ENCODE data around the gene UPK3BL2. TPM values are rescaled to one million over a fixed set of nuclear protein-coding genes. Genes with fewer than 3 reads are reported as not detected.
"Not testable (repeated sequence)": the region's sequence is repeated elsewhere in the genome, so short reads cannot be mapped to it uniquely, and the experiment has no call there.

UPK3BL2 gene
- total and polyA plus RNA-seq, 2 of the 13 experiments (the other 11 are each of a cell fraction or from before 2014, with no cell fraction given), result 2.4 to 8.9 TPM

DNA sequence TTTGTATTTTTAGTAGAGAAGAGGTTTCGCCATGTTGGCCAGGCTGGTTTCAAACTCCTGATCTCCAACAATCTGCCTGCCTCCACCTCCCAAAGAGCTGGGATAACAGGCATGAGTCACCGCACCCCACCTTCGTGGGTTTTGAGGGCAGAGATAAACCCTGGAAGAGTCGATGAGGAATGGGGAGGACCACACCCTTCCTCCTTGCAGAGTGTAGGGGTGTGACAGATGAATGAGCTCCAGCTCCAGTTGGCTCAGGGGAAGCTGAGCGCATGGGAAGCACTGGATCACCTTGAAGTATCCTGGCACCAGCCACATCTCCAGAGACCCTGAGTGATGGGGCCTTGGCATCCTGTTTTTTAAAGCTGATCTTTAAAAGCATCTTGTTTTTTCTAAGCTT lies 40.0 kb upstream of the UPK3BL2 start:
- H3K9ac ChIP-seq (ENCODE audit: insufficient read depth, low read depth, low read length); H3K27ac ChIP-seq (ENCODE audit: extremely low read length, insufficient read depth, low read length); H3K36me3 ChIP-seq (replicated peaks in 1 of 2; ENCODE audit: control insufficient read depth in 1 of 2, insufficient read depth in 2 of 2, low read length in 2 of 2); FAIRE-seq; H3K4me2 ChIP-seq (ENCODE audit: low read depth, low read length); DNase-seq (ENCODE audit: low spot score); CTCF ChIA-PET (ENCODE audit: low intra/inter-chr PET ratio, low total read pairs); intact Hi-C loops (cut with micrococcal nuclease; ENCODE audit: unreplicated experiment); ATAC-seq; H3K9me3 ChIP-seq (ENCODE audit: low read length); H3K4me1 ChIP-seq (ENCODE audit: insufficient read depth, low read length); H2AFZ ChIP-seq (ENCODE audit: low read length); POLR2A ChIA-PET; H4K20me1 ChIP-seq (ENCODE audit: insufficient read depth, low read length); BruUV-seq (replicated peaks); in situ Hi-C loops (cut with HindIII; ENCODE audit: extremely low pct_ligation_motif_present, low pct_unique_long_range_greater_than_20kb); H3K79me2 ChIP-seq (ENCODE audit: insufficient read depth, low read length); H3K4me3 ChIP-seq (replicated peaks in 1 of 3; ENCODE audit: insufficient read depth in 1 of 3, low read depth in 2 of 3, low read length in 3 of 3); H3K27me3 ChIP-seq (ENCODE audit: control insufficient read depth in 1 of 2, insufficient read depth in 2 of 2, low read length in 2 of 2): not testable (repeated sequence)
- no CpG with 5 or more reads among the region's 5 CpGs for WGBS (ENCODE audit: low lambda C conversion rate)

DNA sequence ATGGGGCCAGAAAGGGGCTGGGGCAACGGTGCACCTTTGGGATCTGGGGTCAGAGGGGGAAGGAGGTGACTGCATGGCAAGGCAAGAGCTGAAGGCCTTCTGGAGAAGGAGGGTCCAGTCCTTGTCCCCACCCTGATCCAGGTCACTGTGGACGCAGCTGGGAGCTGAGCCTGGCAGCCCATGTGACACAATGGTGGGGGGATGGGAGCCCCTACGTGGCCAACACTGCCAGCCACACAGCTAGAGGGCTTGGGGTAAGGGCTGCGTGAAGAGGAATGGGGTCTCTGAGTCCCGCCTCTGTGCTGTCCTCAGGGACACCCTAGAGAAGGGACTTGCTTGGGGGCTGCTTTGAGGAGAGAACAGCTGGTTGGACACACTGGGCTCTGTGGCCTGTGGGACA lies 38.2 kb upstream of the UPK3BL2 start:
- DNase-seq (ENCODE audit: low spot score); CTCF ChIA-PET (ENCODE audit: low intra/inter-chr PET ratio, low total read pairs); H3K27ac ChIP-seq (ENCODE audit: extremely low read length, insufficient read depth, low read length); H2AFZ ChIP-seq (ENCODE audit: low read length); POLR2A ChIA-PET; BruUV-seq (replicated peaks); in situ Hi-C loops (cut with HindIII; ENCODE audit: extremely low pct_ligation_motif_present, low pct_unique_long_range_greater_than_20kb); H3K9ac ChIP-seq (ENCODE audit: insufficient read depth, low read depth, low read length); H3K36me3 ChIP-seq (replicated peaks in 1 of 2; ENCODE audit: control insufficient read depth in 1 of 2, insufficient read depth in 2 of 2, low read length in 2 of 2); H3K4me3 ChIP-seq (replicated peaks in 1 of 3; ENCODE audit: insufficient read depth in 1 of 3, low read depth in 2 of 3, low read length in 3 of 3); ATAC-seq; H3K4me1 ChIP-seq (ENCODE audit: insufficient read depth, low read length); H3K4me2 ChIP-seq (ENCODE audit: low read depth, low read length); H3K27me3 ChIP-seq (ENCODE audit: control insufficient read depth in 1 of 2, insufficient read depth in 2 of 2, low read length in 2 of 2); H3K9me3 ChIP-seq (ENCODE audit: low read length); FAIRE-seq; intact Hi-C loops (cut with micrococcal nuclease; ENCODE audit: unreplicated experiment); H3K79me2 ChIP-seq (ENCODE audit: insufficient read depth, low read length); H4K20me1 ChIP-seq (ENCODE audit: insufficient read depth, low read length): not testable (repeated sequence)
- no CpG with 5 or more reads among the region's 5 CpGs for WGBS (ENCODE audit: low lambda C conversion rate)

DNA sequence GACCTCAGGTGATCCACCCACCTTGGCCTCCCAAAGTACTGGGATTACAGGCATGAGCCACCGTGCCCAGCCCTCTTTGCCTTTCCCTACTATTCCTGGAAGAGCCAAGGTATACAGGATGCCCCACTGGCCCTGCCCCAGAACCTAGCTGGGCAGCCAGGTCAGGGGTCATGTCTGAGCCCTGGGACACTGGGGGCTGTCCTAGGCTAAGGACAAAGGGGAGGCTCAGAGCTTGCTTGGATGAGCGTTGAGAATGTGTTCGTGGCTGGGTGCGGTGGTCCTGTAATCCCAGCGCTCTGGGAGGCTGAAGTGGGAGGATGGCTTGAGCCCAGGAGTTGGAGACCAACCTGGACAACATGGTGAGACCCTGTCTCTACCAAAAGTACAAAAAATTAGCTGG lies 35.0 kb upstream of the UPK3BL2 start:
- H3K4me1 ChIP-seq (ENCODE audit: insufficient read depth, low read length); CTCF ChIA-PET (ENCODE audit: low intra/inter-chr PET ratio, low total read pairs); H3K4me2 ChIP-seq (ENCODE audit: low read depth, low read length); H3K36me3 ChIP-seq (replicated peaks in 1 of 2; ENCODE audit: control insufficient read depth in 1 of 2, insufficient read depth in 2 of 2, low read length in 2 of 2); H3K4me3 ChIP-seq (replicated peaks in 1 of 3; ENCODE audit: insufficient read depth in 1 of 3, low read depth in 2 of 3, low read length in 3 of 3); ATAC-seq; H3K27me3 ChIP-seq (ENCODE audit: control insufficient read depth in 1 of 2, insufficient read depth in 2 of 2, low read length in 2 of 2); DNase-seq (ENCODE audit: low spot score); POLR2A ChIA-PET; BruUV-seq (replicated peaks); intact Hi-C loops (cut with micrococcal nuclease; ENCODE audit: unreplicated experiment); FAIRE-seq; H3K79me2 ChIP-seq (ENCODE audit: insufficient read depth, low read length); H3K9ac ChIP-seq (ENCODE audit: insufficient read depth, low read depth, low read length); in situ Hi-C loops (cut with HindIII; ENCODE audit: extremely low pct_ligation_motif_present, low pct_unique_long_range_greater_than_20kb); H4K20me1 ChIP-seq (ENCODE audit: insufficient read depth, low read length); H2AFZ ChIP-seq (ENCODE audit: low read length); H3K27ac ChIP-seq (ENCODE audit: extremely low read length, insufficient read depth, low read length); H3K9me3 ChIP-seq (ENCODE audit: low read length): not testable (repeated sequence)
- WGBS (ENCODE audit: low lambda C conversion rate), result 43% methylated on average over 5 of the region's 5 CpGs

- BruUV-seq (replicated peaks); H3K36me3 ChIP-seq (replicated peaks in 1 of 2; ENCODE audit: control insufficient read depth in 1 of 2, insufficient read depth in 2 of 2, low read length in 2 of 2); H3K4me1 ChIP-seq (ENCODE audit: insufficient read depth, low read length); H4K20me1 ChIP-seq (ENCODE audit: insufficient read depth, low read length); H3K27me3 ChIP-seq (ENCODE audit: control insufficient read depth in 1 of 2, insufficient read depth in 2 of 2, low read length in 2 of 2); H3K4me2 ChIP-seq (ENCODE audit: low read depth, low read length); DNase-seq (ENCODE audit: low spot score); intact Hi-C loops (cut with micrococcal nuclease; ENCODE audit: unreplicated experiment); FAIRE-seq; H3K4me3 ChIP-seq (replicated peaks in 1 of 3; ENCODE audit: insufficient read depth in 1 of 3, low read depth in 2 of 3, low read length in 3 of 3); H2AFZ ChIP-seq (ENCODE audit: low read length); in situ Hi-C loops (cut with HindIII; ENCODE audit: extremely low pct_ligation_motif_present, low pct_unique_long_range_greater_than_20kb); ATAC-seq; CTCF ChIA-PET (ENCODE audit: low intra/inter-chr PET ratio, low total read pairs); POLR2A ChIA-PET; H3K27ac ChIP-seq (ENCODE audit: extremely low read length, insufficient read depth, low read length); H3K9me3 ChIP-seq (ENCODE audit: low read length); H3K9ac ChIP-seq (ENCODE audit: insufficient read depth, low read depth, low read length); H3K79me2 ChIP-seq (ENCODE audit: insufficient read depth, low read length): not testable (repeated sequence)
- WGBS (ENCODE audit: low lambda C conversion rate), result 42% methylated on average over 7 of the region's 7 CpGs
Observed at GRCh38 chr7:102577315-102578240, 34.1 kb upstream of the UPK3BL2 start.

Data from HepG2 (cell line).